HFFc6 (cell line): Measurements from ENCODE around the gene NME3. TPM values are rescaled to one million over a fixed set of nuclear protein-coding genes. Genes with fewer than 3 reads are reported as not detected.

ENCODE experiments used
- DNase-seq: peaks from one replicate; pipeline ENCODE4 v3.0.0-alpha.2; 2018
- H3K27ac Mint-ChIP-seq: 2 replicates; pipeline ENCODE4 v1.8.0; 2020; ENCODE audit warnings: mild to moderate bottlenecking, mixed read lengths
- H3K27me3 Mint-ChIP-seq: 2 replicates; pipeline ENCODE4 v1.8.0; 2021; ENCODE audit warnings: mild to moderate bottlenecking, moderate library complexity, mixed read lengths; ENCODE audit not compliant: insufficient read depth
- H3K36me3 Mint-ChIP-seq: 2 replicates; pipeline ENCODE4 v1.8.0; 2021; ENCODE audit warnings: low read depth, mixed read lengths
- H3K4me1 Mint-ChIP-seq: 2 replicates; pipeline ENCODE4 v1.8.0; 2020; ENCODE audit warnings: low read depth, mixed read lengths
- H3K4me3 Mint-ChIP-seq: 2 replicates; pipeline ENCODE4 v1.8.0; 2020; ENCODE audit warnings: mild to moderate bottlenecking, moderate library complexity, mixed read lengths
- H3K9me3 Mint-ChIP-seq: 2 replicates; pipeline ENCODE4 v1.8.0; 2020; ENCODE audit warnings: mild to moderate bottlenecking, mixed read lengths
- CTCF ChIP-seq: fragments of 200-600 bp; sonication (generic); IDR thresholded peaks from 2 replicates; pipeline ENCODE4 v1.5.0; 2021; ENCODE audit warnings: antibody characterized with exemption, mild to moderate bottlenecking
- total RNA-seq, 6 experiments: library from RNA; stranded (reverse); fragmentation: NEBNext Ultra II Directional; extraction: Animal tissue kit (Norgen Biotek cat#: 25700); gene quantifications; 2 replicates in 1 of 6; 3 replicates in 5 of 6; pipeline ENCODE4 v1.2.3, GENCODE V29; 2021

Gene NME3
- total RNA-seq, 6 experiments from 2014 or later: 28.2 to 61.0 (median 31.3) TPM

- H3K27me3 Mint-ChIP-seq: peaks cover 10% of the 10 kb centered on the region
- no peak for DNase-seq
- H3K36me3 Mint-ChIP-seq: peaks cover 4% of the 10 kb centered on the region; the same call in 1 of the 2 replicates
- H3K4me1 Mint-ChIP-seq: peaks cover 10% of the 10 kb centered on the region
- peak; percentile 33; the same call in 1 of the 2 replicates for TF ChIP-seq CTCF
- no peak overlapping the region for H3K27ac Mint-ChIP-seq
- no peaks in the 10 kb centered on the region for H3K9me3 Mint-ChIP-seq
- H3K4me3 Mint-ChIP-seq: no peak overlapping the region
Observed at GRCh38 chr16:1786242-1787055, 15.1 kb upstream of the NME3 start.

GRCh38 chr16:1785846-1786170 is 14.5 kb upstream of the NME3 start:
- Mint-ChIP-seq H3K4me1 (peaks cover 16% of the 10 kb centered on the region), H3K27me3 (peaks cover 15% of the 10 kb centered on the region), H3K9me3 (no peaks in the 10 kb centered on the region), H3K36me3 (peaks cover 4% of the 10 kb centered on the region; the same call in 1 of the 2 replicates), H3K27ac (no peak overlapping the region), H3K4me3 (no peak overlapping the region)
- TF ChIP-seq CTCF: no peak
- DNase-seq: no peak

GRCh38 chr16:1784977-1785845 is 13.9 kb upstream of the NME3 start:
- no peak for TF ChIP-seq CTCF
- H3K27me3 Mint-ChIP-seq: peaks cover 15% of the 10 kb centered on the region
- no peak for DNase-seq
- peaks cover 4% of the 10 kb centered on the region; the same call in 1 of the 2 replicates for H3K36me3 Mint-ChIP-seq
- H3K4me1 Mint-ChIP-seq: peaks cover 22% of the 10 kb centered on the region
- no peak overlapping the region for H3K27ac Mint-ChIP-seq
- H3K4me3 Mint-ChIP-seq: no peak overlapping the region
- no peaks in the 10 kb centered on the region for H3K9me3 Mint-ChIP-seq

GRCh38 chr16:1782408-1783264 is 11.3 kb upstream of the NME3 start, which contains the start of the genes NUBP2 and SPSB3:
Gene NUBP2 (plus strand): TSS chr16:1782960. CDS start chr16:1783021, 61 bp downstream.
Gene SPSB3 (minus strand): TSS chr16:1782571. CDS start chr16:1781483, 1,088 bp downstream.
- H3K4me3 Mint-ChIP-seq: peak within 1 kb of the TSS; percentile 94
- H3K9me3 Mint-ChIP-seq: no peaks in the 10 kb centered on the region
- H3K27me3 Mint-ChIP-seq: peaks cover 26% of the 10 kb centered on the region
- H3K36me3 Mint-ChIP-seq: no peaks in the 10 kb centered on the region
- no peak for TF ChIP-seq CTCF
- H3K4me1 Mint-ChIP-seq: peaks cover 23% of the 10 kb centered on the region
- peak; percentile 100 for DNase-seq
- H3K27ac Mint-ChIP-seq: peak within 1 kb of the TSS; percentile 77
